Measurements from ENCODE around the gene LAMC3.

- no peak for TF ChIP-seq POLR2AphosphoS5 (IDR thresholded peaks at IDR 0.05)
- no peak for TF ChIP-seq CTCF (IDR thresholded peaks at IDR 0.05; ENCODE audit: poor library complexity, severe bottlenecking)
- no peak for TF ChIP-seq MXI1 (conservative IDR thresholded peaks at IDR 0.05; ENCODE audit: poor library complexity, severe bottlenecking)
- no peak for TF ChIP-seq RAD21 (conservative IDR thresholded peaks at IDR 0.05)
- TF ChIP-seq SMC3 (conservative IDR thresholded peaks at IDR 0.05; ENCODE audit: poor library complexity) = no peak
- TF ChIP-seq REST (IDR thresholded peaks at IDR 0.05; ENCODE audit: borderline replicate concordance) = no peak
Measured at GRCh38 chr9:131121346-131121745, 112.4 kb downstream of the LAMC3 start.

Data from neural cell (in vitro differentiated cells).